HepG2 (cell line): Measurements from ENCODE around the gene UGT8. TPM values are rescaled to one million over a fixed set of nuclear protein-coding genes. Genes with fewer than 3 reads are reported as not detected.

ENCODE experiments used
- ATAC-seq: fragments of 200-7000 bp; cut with Tn5 transposase; 3 replicates; pipeline ENCODE4 v1.9.1; 2020; ENCODE audit warnings: mild to moderate bottlenecking, moderate library complexity
- BruUV-seq: library from RNA; stranded (reverse); fragments of 400-500 nt; replicated peaks from 2 replicates; lab custom pipeline; 2021; lab: Mats Ljungman, UMichigan
- CTCF ChIA-PET: fragments of 300-600 bp; formaldehyde crosslinking; extraction: SDS; loops from one replicate; lab custom pipeline; 2021; ENCODE audit warnings: low total read pairs, inconsistent platforms, low intra/inter-chr PET ratio; lab: Yijun Ruan, JAX
- POLR2A ChIA-PET: fragments of 350-600 bp; sonication (Branson Sonifier 250); formaldehyde crosslinking; loops from one replicate; lab custom pipeline; 2020; ENCODE audit warnings: antibody characterized with exemption, inconsistent platforms; lab: Yijun Ruan, JAX
- DNase-seq: peaks from one replicate; pipeline ENCODE4 v3.0.0-alpha.2; 2015; ENCODE audit warnings: low spot score
- FAIRE-seq: peaks from 3 replicates; lab custom pipeline; 2011; peaks lifted over from hg19 to GRCh38; lab: Jason Lieb, UNC
- H2AFZ ChIP-seq: one replicate; pipeline ENCODE4 v1.6.1; 2011; ENCODE audit warnings: low read length, inconsistent platforms
- H3K27ac ChIP-seq: fragments of 300-600 bp; 3 replicates; pipeline ENCODE4 v1.8.0; 2011; ENCODE audit warnings: mixed run types, mild to moderate bottlenecking, mixed read lengths, low read length, inconsistent platforms; ENCODE audit not compliant: insufficient read depth; ENCODE audit errors: extremely low read length
- H3K27me3 ChIP-seq, 2 experiments: fragments of 200-600 bp in 1 of 2; 2 replicates in 1 of 2; 3 replicates in 1 of 2; pipeline versions ENCODE4 v1.6.0 to v1.8.0; 2011; ENCODE audit warnings: low read length in 2 of 2, mild to moderate bottlenecking in 2 of 2, moderate library complexity in 2 of 2, inconsistent platforms in 1 of 2; ENCODE audit not compliant: insufficient read depth in 2 of 2, control insufficient read depth in 1 of 2
- H3K36me3 ChIP-seq, 2 experiments: fragments of 200-600 bp in 1 of 2; replicated peaks in 1 of 2; 2 replicates in 1 of 2; 3 replicates in 1 of 2; pipeline versions ENCODE4 v1.5.1 to v1.8.0; 2011; ENCODE audit warnings: low read length in 2 of 2, inconsistent platforms in 1 of 2; ENCODE audit not compliant: insufficient read depth in 2 of 2, control insufficient read depth in 1 of 2
- H3K4me1 ChIP-seq: 2 replicates; pipeline ENCODE4 v1.5.1; 2012; ENCODE audit warnings: low read length, inconsistent platforms; ENCODE audit not compliant: insufficient read depth
- H3K4me2 ChIP-seq: 2 replicates; pipeline ENCODE4 v1.6.0; 2011; ENCODE audit warnings: low read depth, low read length, inconsistent platforms
- H3K4me3 ChIP-seq, 3 experiments: fragments of 200-600 bp in 1 of 3; sonication (generic), shearing (Covaris generic) in 1 of 3; replicated peaks in 1 of 3; 2 replicates each; pipeline ENCODE4 v1.5.1; 2011 to 2016; ENCODE audit warnings: low read length in 3 of 3, inconsistent platforms in 2 of 3, low read depth in 2 of 3, mild to moderate bottlenecking in 2 of 3, control low read depth in 1 of 3, mixed read lengths in 1 of 3; ENCODE audit not compliant: insufficient read depth in 1 of 3
- H3K79me2 ChIP-seq: one replicate; pipeline ENCODE4 v1.6.1; 2011; ENCODE audit warnings: low read length, inconsistent platforms; ENCODE audit not compliant: insufficient read depth
- H3K9ac ChIP-seq: 2 replicates; pipeline ENCODE4 v1.6.0; 2011; ENCODE audit warnings: mild to moderate bottlenecking, low read depth, low read length, inconsistent platforms; ENCODE audit not compliant: insufficient read depth
- H3K9me3 ChIP-seq: 2 replicates; pipeline ENCODE4 v1.5.1; 2012; ENCODE audit warnings: mild to moderate bottlenecking, low read length
- H4K20me1 ChIP-seq: 2 replicates; pipeline ENCODE4 v1.6.0; 2011; ENCODE audit warnings: inconsistent platforms, mild to moderate bottlenecking, low read length, moderate library complexity; ENCODE audit not compliant: insufficient read depth
- BCL6 ChIP-seq: IDR thresholded peaks from 2 replicates; pipeline ENCODE4 v1.6.1; 2016; ENCODE audit warnings: missing genetic modification reagents, missing compliant biosample characterization
- GTF3A ChIP-seq: sonication (generic); formaldehyde crosslinking; conservative IDR thresholded peaks from 2 replicates; pipeline ENCODE4 v1.4.0; 2020; ENCODE audit warnings: mild to moderate bottlenecking, missing genetic modification reagents
- MAFG ChIP-seq: sonication (generic); formaldehyde crosslinking; IDR thresholded peaks from 2 replicates; pipeline ENCODE4 v1.5.1; 2020; ENCODE audit warnings: mild to moderate bottlenecking, missing genetic modification reagents
- MAZ ChIP-seq, 2 experiments: sonication (generic) in 1 of 2; formaldehyde crosslinking in 1 of 2; IDR thresholded peaks; 2 replicates each; pipeline versions ENCODE4 v1.5.0 to v1.6.1; 2012 to 2020; ENCODE audit warnings: low read depth in 2 of 2, mild to moderate bottlenecking in 2 of 2, borderline replicate concordance in 1 of 2, improper control_type of control experiment in 1 of 2, low read length in 1 of 2, missing genetic modification reagents in 1 of 2, moderate library complexity in 1 of 2
- PCBP1 ChIP-seq: fragments of 200-400 bp; formaldehyde crosslinking; IDR thresholded peaks from 2 replicates; pipeline ENCODE4 v1.6.1; 2017; ENCODE audit warnings: mild to moderate bottlenecking, low read depth, low read length, borderline replicate concordance
- RXRB ChIP-seq: IDR thresholded peaks from 2 replicates; pipeline ENCODE4 v1.6.1; 2016; ENCODE audit warnings: borderline replicate concordance, missing genetic modification reagents, missing compliant biosample characterization
- THRA ChIP-seq: sonication (generic); formaldehyde crosslinking; IDR thresholded peaks from 2 replicates; pipeline ENCODE4 v1.4.0; 2020; ENCODE audit warnings: missing genetic modification reagents, borderline replicate concordance
- ZBTB10 ChIP-seq: sonication (generic); formaldehyde crosslinking; IDR thresholded peaks from 2 replicates; pipeline ENCODE4 v1.4.0; 2020; ENCODE audit warnings: missing genetic modification reagents, borderline replicate concordance
- ZMAT5 ChIP-seq: sonication (generic); formaldehyde crosslinking; IDR thresholded peaks from 2 replicates; pipeline ENCODE4 v1.5.0; 2020; ENCODE audit warnings: mild to moderate bottlenecking, low read depth, missing genetic modification reagents, borderline replicate concordance
- ZMYM3 ChIP-seq: sonication (generic); formaldehyde crosslinking; IDR thresholded peaks from 2 replicates; pipeline ENCODE4 v1.5.1; 2020; ENCODE audit warnings: mild to moderate bottlenecking, missing genetic modification reagents
- ZNF101 ChIP-seq: sonication (generic); formaldehyde crosslinking; IDR thresholded peaks from 2 replicates; pipeline ENCODE4 v1.4.0; 2020; ENCODE audit warnings: mild to moderate bottlenecking, low read depth, missing genetic modification reagents, borderline replicate concordance
- ZNF143 ChIP-seq: sonication (generic); formaldehyde crosslinking; IDR thresholded peaks from 2 replicates; pipeline ENCODE4 v1.4.0; 2020; ENCODE audit warnings: missing genetic modification reagents
- ZNF331 ChIP-seq: sonication (generic); formaldehyde crosslinking; IDR thresholded peaks from 2 replicates; pipeline ENCODE4 v1.4.0; 2020; ENCODE audit warnings: missing genetic modification reagents
- ZNF549 ChIP-seq: sonication (generic); formaldehyde crosslinking; IDR thresholded peaks from 2 replicates; pipeline ENCODE4 v1.5.0; 2020; ENCODE audit warnings: missing genetic modification reagents
- ZNF572 ChIP-seq: sonication (generic); formaldehyde crosslinking; IDR thresholded peaks from 2 replicates; pipeline ENCODE4 v1.5.1; 2020; ENCODE audit warnings: mild to moderate bottlenecking, missing genetic modification reagents
- WGBS: methylation state at CpG from one replicate; pipeline ENCODE4 v1.1.6; 2017; ENCODE audit warnings: low lambda C conversion rate; 5-methylcytosine and 5-hydroxymethylcytosine counted together
- in situ Hi-C: cut with HindIII; loops from 2 replicates; pipeline ENCODE4 v1.10.0; 2017; ENCODE audit warnings: low pct_unique_long_range_greater_than_20kb; ENCODE audit not compliant: extremely low pct_ligation_motif_present
- intact Hi-C: fragments of 100-400 bp; cut with micrococcal nuclease; formaldehyde crosslinking; loops from one replicate; pipeline ENCODE4 v1.10.0; 2022; ENCODE audit not compliant: unreplicated experiment
- polyA plus RNA-seq, 8 experiments: library from polyadenylated mRNA; depleted of rRNA in 3 of 8; stranded (reverse) in 7 of 8; unstranded in 1 of 8; fragments of >200 nt; fragmentation: Illumina TruSeq in 4 of 8; extraction: Trizol in 4 of 8; gene quantifications; 2 replicates each; pipeline versions ENCODE4 v1.2.1 to v1.2.3, GENCODE V29; 2011 to 2016; ENCODE audit warnings: low read depth in 4 of 8, missing spikeins in 1 of 8, mixed read lengths in 1 of 8; ENCODE audit not compliant: insufficient read depth in 1 of 8
- total RNA-seq, 5 experiments: library from RNA; depleted of rRNA; stranded (reverse); fragments of >200 nt; fragmentation: Illumina TruSeq; extraction: Trizol; gene quantifications; 2 replicates each; pipeline ENCODE4 v1.2.3, GENCODE V29; 2016; ENCODE audit warnings: low read depth in 1 of 5

Gene UGT8
- total and polyA plus RNA-seq, 2 of the 13 experiments (the other 11 are each of a cell fraction or from before 2014, with no cell fraction given): not detected

- Histone ChIP-seq H3K27ac (no peak overlapping the region), H4K20me1 (no peaks in the 10 kb centered on the region), H3K36me3 (no peaks in the 10 kb centered on the region), H3K79me2 (no peaks in the 10 kb centered on the region), H3K9me3 (no peaks in the 10 kb centered on the region), H2AFZ (no peak overlapping the region), H3K27me3 (no peaks in the 10 kb centered on the region), H3K4me1 (no peaks in the 10 kb centered on the region), H3K4me3 (no peak overlapping the region), H3K4me2 (no peak overlapping the region), H3K9ac (no peak overlapping the region)
- in situ Hi-C loops (loop anchor here (10.0 kb wide), 1 partner anchor 259 kb away; no protein-coding TSS in a partner anchor), intact Hi-C loops (no loop called here)
- FAIRE-seq (no peak), DNase-seq (no peak), ATAC-seq (no peak)
- no TSS peak for BruUV-seq
- no peak for TF ChIP-seq BCL6
- TF ChIP-seq RXRB (CRISPR knock-in tag): no peak
- no peak for TF ChIP-seq ZNF101
- TF ChIP-seq ZNF143 (CRISPR knock-in tag): no peak
- no peak for TF ChIP-seq ZMAT5
- no peak for TF ChIP-seq ZNF549 (CRISPR knock-in tag)
- TF ChIP-seq ZNF331 (CRISPR knock-in tag): no peak
- no peak for TF ChIP-seq MAFG
- TF ChIP-seq MAZ (IDR thresholded peaks at IDR 0.05; ENCODE audit: borderline replicate concordance, low read depth, low read length): no peak
- TF ChIP-seq MAZ (CRISPR knock-in tag; IDR thresholded peaks at IDR 0.05; ENCODE audit: low read depth): no peak
- TF ChIP-seq THRA (CRISPR knock-in tag): no peak
- TF ChIP-seq ZNF572 (CRISPR knock-in tag): no peak
- no peak for TF ChIP-seq PCBP1
- no peak for TF ChIP-seq ZMYM3 (CRISPR knock-in tag)
- no peak for TF ChIP-seq ZBTB10
- no peak for TF ChIP-seq GTF3A (CRISPR knock-in tag)
- CTCF ChIA-PET: no interaction called here
- 0% methylated on average over 1 of the region's 1 CpG for WGBS
- POLR2A ChIA-PET: no interaction called here
These were observed 55.1 kb downstream of the UGT8 start for GRCh38 chr4:114653675-114654074.
